ENCODE results near the gene CACFD1. TPM values are rescaled to one million over a fixed set of nuclear protein-coding genes. Genes with fewer than 3 reads are reported as not detected.

Gene CACFD1
- polyA plus RNA-seq, 1 donor from 2014 or later, result 75.4 TPM

DNA sequence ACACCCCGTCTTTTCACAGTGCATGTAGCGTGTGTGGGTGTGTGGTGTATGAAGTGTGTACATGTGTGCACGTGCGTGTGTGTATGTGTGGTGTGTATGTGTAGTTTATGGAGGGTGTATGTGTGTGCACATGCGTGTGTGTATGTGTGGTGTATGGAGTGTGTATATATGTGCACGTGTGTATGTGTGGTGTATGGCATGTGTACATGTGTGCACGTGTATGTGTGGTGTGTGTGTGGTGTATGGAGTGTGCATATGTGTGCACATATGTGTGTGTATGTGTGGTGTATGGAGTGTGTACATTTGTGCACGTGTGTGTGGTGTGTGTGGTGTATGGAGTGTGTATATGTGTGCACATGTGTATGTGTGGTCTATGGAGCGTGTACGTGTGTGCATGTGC is 51.8 kb downstream of the CACFD1 start:
- no peak overlapping the region for H3K27ac ChIP-seq (ENCODE audit: low read length)
- no peaks in the 10 kb centered on the region for H3K27me3 ChIP-seq (ENCODE audit: insufficient read depth, low read depth, low read length)
- H3K4me2 ChIP-seq (ENCODE audit: low read length), result no peak overlapping the region
- no peaks in the 10 kb centered on the region for H3K9me2 ChIP-seq (ENCODE audit: insufficient read depth, low read length)
- H3K9ac ChIP-seq (ENCODE audit: low read length), result no peak overlapping the region
- H2AFZ ChIP-seq (ENCODE audit: low read depth, low read length), result no peak overlapping the region
- no peaks in the 10 kb centered on the region for H3K9me3 ChIP-seq (ENCODE audit: low read length)
- TF ChIP-seq TAF1 (IDR thresholded peaks at IDR 0.05; ENCODE audit: low read depth) (no peak), SMC3 (conservative IDR thresholded peaks at IDR 0.05; ENCODE audit: poor library complexity) (no peak), POLR2AphosphoS5 (IDR thresholded peaks at IDR 0.05) (no peak), RAD21 (conservative IDR thresholded peaks at IDR 0.05) (no peak), EZH2 (IDR thresholded peaks at IDR 0.05; ENCODE audit: borderline replicate concordance, insufficient read depth, low read length, poor library complexity, severe bottlenecking) (no peak), MXI1 (conservative IDR thresholded peaks at IDR 0.05; ENCODE audit: poor library complexity, severe bottlenecking) (no peak)
- TF ChIP-seq, protein P1, sequence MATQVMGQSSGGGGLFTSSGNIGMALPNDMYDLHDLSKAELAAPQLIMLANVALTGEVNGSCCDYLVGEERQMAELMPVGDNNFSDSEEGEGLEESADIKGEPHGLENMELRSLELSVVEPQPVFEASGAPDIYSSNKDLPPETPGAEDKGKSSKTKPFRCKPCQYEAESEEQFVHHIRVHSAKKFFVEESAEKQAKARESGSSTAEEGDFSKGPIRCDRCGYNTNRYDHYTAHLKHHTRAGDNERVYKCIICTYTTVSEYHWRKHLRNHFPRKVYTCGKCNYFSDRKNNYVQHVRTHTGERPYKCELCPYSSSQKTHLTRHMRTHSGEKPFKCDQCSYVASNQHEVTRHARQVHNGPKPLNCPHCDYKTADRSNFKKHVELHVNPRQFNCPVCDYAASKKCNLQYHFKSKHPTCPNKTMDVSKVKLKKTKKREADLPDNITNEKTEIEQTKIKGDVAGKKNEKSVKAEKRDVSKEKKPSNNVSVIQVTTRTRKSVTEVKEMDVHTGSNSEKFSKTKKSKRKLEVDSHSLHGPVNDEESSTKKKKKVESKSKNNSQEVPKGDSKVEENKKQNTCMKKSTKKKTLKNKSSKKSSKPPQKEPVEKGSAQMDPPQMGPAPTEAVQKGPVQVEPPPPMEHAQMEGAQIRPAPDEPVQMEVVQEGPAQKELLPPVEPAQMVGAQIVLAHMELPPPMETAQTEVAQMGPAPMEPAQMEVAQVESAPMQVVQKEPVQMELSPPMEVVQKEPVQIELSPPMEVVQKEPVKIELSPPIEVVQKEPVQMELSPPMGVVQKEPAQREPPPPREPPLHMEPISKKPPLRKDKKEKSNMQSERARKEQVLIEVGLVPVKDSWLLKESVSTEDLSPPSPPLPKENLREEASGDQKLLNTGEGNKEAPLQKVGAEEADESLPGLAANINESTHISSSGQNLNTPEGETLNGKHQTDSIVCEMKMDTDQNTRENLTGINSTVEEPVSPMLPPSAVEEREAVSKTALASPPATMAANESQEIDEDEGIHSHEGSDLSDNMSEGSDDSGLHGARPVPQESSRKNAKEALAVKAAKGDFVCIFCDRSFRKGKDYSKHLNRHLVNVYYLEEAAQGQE (IDR thresholded peaks at IDR 0.05; ENCODE audit: borderline replicate concordance), result no peak
- no peaks in the 10 kb centered on the region for H3F3A ChIP-seq (ENCODE audit: insufficient read depth, low read length, poor library complexity, severe bottlenecking)
- no peaks in the 10 kb centered on the region for H3K36me3 ChIP-seq (ENCODE audit: insufficient read depth, low read length)
- no peaks in the 10 kb centered on the region for H3K79me2 ChIP-seq (replicated peaks; ENCODE audit: insufficient read depth, low read length)
- no peaks in the 10 kb centered on the region for H4K20me1 ChIP-seq (ENCODE audit: insufficient read depth)
- H3K4me3 ChIP-seq (ENCODE audit: low read length), result no peak overlapping the region

DNA sequence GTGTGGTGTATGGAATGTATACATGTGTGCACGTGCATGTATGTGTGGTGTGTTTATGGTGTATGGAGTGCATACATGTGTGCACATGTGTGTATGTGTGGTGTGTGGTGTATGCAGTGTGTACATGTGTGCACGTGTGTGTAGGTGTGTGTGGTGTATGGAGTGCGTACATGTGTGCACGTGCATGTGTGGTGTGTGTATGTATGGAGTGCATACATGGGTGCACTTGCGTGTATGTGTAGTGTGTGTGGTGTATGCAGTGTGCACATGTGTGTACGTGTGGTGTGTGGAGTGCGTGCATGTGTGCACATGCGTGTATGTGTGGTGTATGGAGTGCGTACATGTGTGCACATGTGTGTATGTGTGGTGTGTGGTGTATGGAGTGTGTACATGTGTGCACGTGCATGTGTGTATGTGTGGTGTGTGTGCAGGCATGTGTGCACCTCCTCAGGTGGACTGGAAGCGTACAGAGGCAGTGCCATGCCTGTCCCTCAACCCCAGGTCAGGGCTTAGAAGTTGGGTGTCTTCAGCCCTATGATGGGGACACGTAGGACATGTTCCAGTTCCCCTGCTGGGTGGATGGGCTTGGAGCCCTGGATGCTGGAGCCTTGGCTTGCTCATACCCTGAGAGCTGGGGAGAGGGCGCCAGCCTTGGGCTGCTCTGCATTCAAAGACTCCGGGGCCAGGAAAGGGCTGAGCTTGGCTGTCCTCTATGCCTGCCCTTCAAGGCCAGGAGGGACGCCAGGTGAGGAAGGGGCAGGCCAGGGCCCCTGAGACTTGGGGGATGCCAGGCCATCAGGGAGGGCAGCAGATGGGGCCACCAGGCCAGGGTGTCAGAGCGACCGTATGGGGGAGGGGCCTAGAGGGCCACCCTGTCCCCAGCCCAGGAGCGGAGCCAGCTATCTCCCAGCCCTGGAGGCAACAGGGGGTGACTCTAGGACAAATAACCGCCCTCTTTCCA is 52.8 kb downstream of the CACFD1 start:
- H3K9ac ChIP-seq (ENCODE audit: low read length), result no peak overlapping the region
- H3F3A ChIP-seq (ENCODE audit: insufficient read depth, low read length, poor library complexity, severe bottlenecking), result no peaks in the 10 kb centered on the region
- H3K79me2 ChIP-seq (replicated peaks; ENCODE audit: insufficient read depth, low read length), result no peaks in the 10 kb centered on the region
- no peak overlapping the region for H3K4me3 ChIP-seq (ENCODE audit: low read length)
- no peak overlapping the region for H3K27ac ChIP-seq (ENCODE audit: low read length)
- H2AFZ ChIP-seq (ENCODE audit: low read depth, low read length), result no peak overlapping the region
- no peaks in the 10 kb centered on the region for H3K9me2 ChIP-seq (ENCODE audit: insufficient read depth, low read length)
- TF ChIP-seq RAD21 (conservative IDR thresholded peaks at IDR 0.05), result no peak
- TF ChIP-seq SMC3 (conservative IDR thresholded peaks at IDR 0.05; ENCODE audit: poor library complexity), result no peak
- TF ChIP-seq, protein P2, sequence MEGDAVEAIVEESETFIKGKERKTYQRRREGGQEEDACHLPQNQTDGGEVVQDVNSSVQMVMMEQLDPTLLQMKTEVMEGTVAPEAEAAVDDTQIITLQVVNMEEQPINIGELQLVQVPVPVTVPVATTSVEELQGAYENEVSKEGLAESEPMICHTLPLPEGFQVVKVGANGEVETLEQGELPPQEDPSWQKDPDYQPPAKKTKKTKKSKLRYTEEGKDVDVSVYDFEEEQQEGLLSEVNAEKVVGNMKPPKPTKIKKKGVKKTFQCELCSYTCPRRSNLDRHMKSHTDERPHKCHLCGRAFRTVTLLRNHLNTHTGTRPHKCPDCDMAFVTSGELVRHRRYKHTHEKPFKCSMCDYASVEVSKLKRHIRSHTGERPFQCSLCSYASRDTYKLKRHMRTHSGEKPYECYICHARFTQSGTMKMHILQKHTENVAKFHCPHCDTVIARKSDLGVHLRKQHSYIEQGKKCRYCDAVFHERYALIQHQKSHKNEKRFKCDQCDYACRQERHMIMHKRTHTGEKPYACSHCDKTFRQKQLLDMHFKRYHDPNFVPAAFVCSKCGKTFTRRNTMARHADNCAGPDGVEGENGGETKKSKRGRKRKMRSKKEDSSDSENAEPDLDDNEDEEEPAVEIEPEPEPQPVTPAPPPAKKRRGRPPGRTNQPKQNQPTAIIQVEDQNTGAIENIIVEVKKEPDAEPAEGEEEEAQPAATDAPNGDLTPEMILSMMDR (IDR thresholded peaks at IDR 0.05; ENCODE audit: poor library complexity, severe bottlenecking), result no peak
- TF ChIP-seq POLR2AphosphoS5 (IDR thresholded peaks at IDR 0.05), result no peak
- no peak for TF ChIP-seq TAF1 (IDR thresholded peaks at IDR 0.05; ENCODE audit: low read depth)
- no peak for TF ChIP-seq EZH2 (IDR thresholded peaks at IDR 0.05; ENCODE audit: borderline replicate concordance, insufficient read depth, low read length, poor library complexity, severe bottlenecking)
- TF ChIP-seq, protein P1 (IDR thresholded peaks at IDR 0.05; ENCODE audit: borderline replicate concordance), result no peak
- no peak for TF ChIP-seq EP300 (conservative IDR thresholded peaks at IDR 0.05; ENCODE audit: poor library complexity, severe bottlenecking)
- H4K20me1 ChIP-seq (ENCODE audit: insufficient read depth), result no peaks in the 10 kb centered on the region
- no peaks in the 10 kb centered on the region for H3K36me3 ChIP-seq (ENCODE audit: insufficient read depth, low read length)
- H3K4me2 ChIP-seq (ENCODE audit: low read length), result no peak overlapping the region
- no peaks in the 10 kb centered on the region for H3K9me3 ChIP-seq (ENCODE audit: low read length)
- no peaks in the 10 kb centered on the region for H3K27me3 ChIP-seq (ENCODE audit: insufficient read depth, low read depth, low read length)
